HG03064 (cell line): ENCODE measurements around the gene KCNQ5.

Experiments
- ATAC-seq: cut with Tn5 transposase; IDR thresholded peaks from one replicate; pipeline ENCODE4 v1.9.1; 2021; ENCODE audit warnings: low read depth; ENCODE audit not compliant: unreplicated experiment

The KCNQ5 gene

DNA sequence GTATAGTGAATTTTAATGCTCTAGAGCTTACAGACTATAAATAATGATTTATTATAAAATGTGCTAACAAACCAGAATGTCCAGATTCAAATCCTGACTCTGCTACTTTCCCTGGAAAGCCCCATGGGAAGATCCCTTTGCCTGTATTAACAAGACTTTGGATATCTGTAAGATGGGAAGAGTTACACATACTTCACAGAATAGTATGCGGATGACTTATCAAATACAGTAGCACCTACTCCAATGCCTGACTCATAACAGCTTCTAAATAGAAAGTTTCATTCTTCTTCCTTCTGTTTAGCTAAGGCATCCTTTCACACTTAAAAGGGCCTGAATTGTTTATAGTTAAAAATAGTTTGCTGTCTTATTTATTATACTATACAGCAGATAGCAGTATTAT lies 166.3 kb downstream of the KCNQ5 start:
- no peak for ATAC-seq

- no peak for ATAC-seq
Observed at GRCh38 chr6:72789145-72789544, 167.3 kb downstream of the KCNQ5 start.

DNA sequence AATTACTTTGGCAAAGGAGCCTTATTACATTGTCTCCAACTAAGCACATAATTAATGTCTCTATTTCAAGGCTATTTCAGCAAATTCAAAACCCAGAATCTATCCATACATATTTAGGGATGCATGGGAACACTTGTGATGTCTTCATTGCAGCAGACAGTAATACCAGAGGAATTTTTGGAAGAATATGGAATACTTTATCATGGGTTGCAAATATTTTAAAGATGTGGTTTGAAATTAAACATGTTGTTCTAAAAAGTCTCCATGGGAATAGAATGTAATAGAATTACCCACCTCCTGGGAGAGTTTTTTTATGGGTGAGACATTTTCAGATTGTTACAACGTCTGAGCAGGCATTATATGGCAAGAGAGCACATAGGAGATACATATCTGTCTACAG lies 170.8 kb downstream of the KCNQ5 start:
- no peak for ATAC-seq

GRCh38 chr6:72793641-72794395 lies 172.0 kb downstream of the KCNQ5 start:
- ATAC-seq = no peak

DNA sequence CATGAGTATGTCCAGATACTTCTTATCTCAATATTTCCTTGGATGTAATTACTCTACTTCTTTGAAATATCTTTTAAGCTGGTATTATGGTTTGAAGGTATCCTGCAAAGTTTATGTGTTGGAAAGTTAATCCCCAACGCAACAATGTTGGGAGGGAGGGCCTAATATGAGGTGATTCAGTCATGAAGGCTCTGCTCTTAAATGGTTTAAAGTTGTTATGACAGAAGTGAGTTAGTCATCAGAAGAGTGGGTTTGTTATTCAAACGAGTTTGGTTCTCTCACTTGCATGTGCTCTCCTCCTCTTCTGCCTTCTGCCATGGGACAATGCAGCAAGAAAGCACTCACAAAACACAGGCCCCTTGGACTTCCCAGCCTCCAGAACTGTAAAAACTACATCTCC lies 176.3 kb downstream of the KCNQ5 start:
- no peak for ATAC-seq

GRCh38 chr6:72809746-72810379 lies 188.0 kb downstream of the KCNQ5 start:
- ATAC-seq = no peak

- ATAC-seq = no peak
Observed at GRCh38 chr6:72810571-72811280, 188.9 kb downstream of the KCNQ5 start.

DNA sequence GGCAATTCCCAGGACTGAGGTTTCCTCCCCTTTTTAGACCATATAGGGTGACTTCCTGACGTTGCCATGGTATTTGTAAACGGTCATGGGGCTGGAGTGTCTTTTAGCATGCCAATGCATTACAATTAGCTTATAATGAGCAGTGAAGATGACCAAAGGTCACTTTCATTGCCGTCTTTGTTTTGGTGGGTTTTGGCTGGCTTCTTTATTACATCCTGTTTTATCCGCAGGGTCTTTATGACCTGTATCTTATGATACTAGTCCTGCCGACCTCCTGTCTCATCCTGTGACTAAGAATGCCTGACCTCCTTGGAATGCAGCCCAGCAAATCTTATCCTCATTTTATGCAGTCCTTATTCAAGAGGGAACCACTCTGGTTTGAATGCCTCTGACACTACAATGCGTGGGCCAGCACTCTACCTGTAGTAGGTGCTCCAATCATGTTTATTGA lies 190.1 kb downstream of the KCNQ5 start:
- no peak for ATAC-seq

- no peak for ATAC-seq
Observed at GRCh38 chr6:72813807-72814596, 192.1 kb downstream of the KCNQ5 start.

- no peak for ATAC-seq
Observed at GRCh38 chr6:72816022-72816421, 194.2 kb downstream of the KCNQ5 start.

GRCh38 chr6:72817208-72817607 lies 195.3 kb downstream of the KCNQ5 start:
- ATAC-seq = no peak

- no peak for ATAC-seq
Observed at GRCh38 chr6:72819609-72820008, 197.7 kb downstream of the KCNQ5 start.

- ATAC-seq = no peak
Observed at GRCh38 chr6:72820153-72820552, 198.3 kb downstream of the KCNQ5 start.

GRCh38 chr6:72820906-72821305 lies 199.0 kb downstream of the KCNQ5 start:
- ATAC-seq = no peak

DNA sequence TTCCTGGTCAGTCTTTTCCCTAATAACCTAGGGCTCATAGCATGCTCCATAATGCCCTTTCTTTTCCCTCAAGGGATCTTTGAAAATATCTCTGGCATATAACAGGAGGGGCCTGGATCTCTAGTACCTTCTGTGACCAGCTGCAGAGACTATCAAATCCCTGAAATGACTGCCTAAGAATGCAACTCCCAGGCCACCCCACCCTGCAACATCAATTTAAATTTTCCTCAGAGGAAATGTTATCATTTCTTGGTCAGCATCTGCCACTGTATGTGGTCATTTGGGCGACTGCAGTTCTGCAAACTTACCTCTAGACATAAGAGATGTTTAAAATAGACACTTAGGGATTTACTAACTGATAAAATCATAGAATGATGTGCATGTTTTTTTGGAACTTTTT lies 200.2 kb downstream of the KCNQ5 start:
- ATAC-seq = no peak

DNA sequence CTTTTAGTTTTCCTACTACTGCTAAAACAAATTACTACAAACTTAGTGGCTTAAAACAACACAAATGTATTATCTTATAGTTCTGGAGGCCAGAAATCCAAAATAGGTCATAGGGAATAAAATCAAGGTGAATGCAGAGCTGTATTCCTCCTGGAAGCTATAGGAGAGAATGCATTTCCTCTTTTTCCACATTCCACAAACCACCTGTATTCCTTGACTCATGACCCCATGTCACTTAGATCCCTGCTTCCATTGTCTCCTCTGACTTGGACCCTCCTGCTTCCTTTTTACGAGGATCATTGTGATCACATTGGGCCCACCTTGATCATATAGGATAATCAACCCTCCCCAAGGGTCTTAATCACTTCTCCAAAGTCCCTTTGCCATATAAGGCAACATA lies 200.8 kb downstream of the KCNQ5 start:
- ATAC-seq = no peak

DNA sequence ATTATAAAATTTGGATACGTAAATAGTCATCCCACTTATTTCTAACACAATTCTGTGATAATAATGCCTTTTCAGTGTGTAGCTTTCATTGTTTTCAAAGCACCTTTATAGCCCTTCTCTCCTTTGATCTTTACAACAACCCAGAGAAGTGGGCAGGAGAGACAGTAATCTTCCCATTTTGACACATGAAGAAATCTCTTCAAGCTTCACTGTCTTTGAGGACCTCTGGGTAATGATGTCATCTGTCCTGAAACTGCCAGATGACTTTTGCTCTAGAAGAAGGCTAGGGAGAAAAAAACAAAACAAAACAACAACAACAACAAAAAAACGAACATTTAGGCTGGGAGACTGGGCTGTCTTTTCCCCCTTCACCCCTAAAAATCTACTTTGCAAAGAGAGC lies 203.0 kb downstream of the KCNQ5 start:
- no peak for ATAC-seq

DNA sequence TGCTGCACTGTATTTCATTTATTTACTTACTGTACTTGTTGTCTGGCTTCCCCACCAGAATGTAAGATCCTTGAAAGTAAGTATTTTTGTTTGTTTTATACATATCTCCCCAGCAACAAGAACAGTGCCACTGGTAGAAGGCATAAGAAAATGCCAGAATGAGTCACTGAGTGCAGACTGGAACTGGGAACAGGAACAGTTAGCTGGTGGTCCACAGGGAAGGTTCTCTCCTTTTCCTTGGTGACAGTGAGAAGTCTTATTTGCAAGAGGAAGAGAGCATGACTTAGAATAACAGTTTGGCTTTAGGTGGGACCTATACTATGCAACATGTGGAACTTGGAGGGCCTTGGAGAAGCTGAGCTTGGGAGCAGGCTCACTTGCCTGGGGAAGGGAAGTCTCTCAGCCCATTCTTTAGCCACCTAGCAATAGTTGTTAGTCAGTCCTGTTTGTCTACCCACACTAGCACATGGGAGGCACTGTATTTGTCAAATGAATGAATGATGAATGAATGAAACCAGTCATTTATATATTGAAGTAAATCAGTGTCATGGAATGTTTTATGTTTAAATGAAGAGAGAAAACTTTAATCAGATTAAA lies 203.5 kb downstream of the KCNQ5 start:
- no peak for ATAC-seq

- ATAC-seq = no peak
Observed at GRCh38 chr6:72826037-72826436, 204.2 kb downstream of the KCNQ5 start.

GRCh38 chr6:72826744-72827438 lies 205.0 kb downstream of the KCNQ5 start:
- no peak for ATAC-seq
